GM12873 (cell line): Measurements from ENCODE around the gene IFT20.

Experiments
- CTCF ChIP-seq: IDR thresholded peaks from 2 replicates; pipeline ENCODE4 v1.5.1; 2012; ENCODE audit warnings: low read depth, mild to moderate bottlenecking, moderate library complexity, low read length, control low read depth; ENCODE audit not compliant: insufficient read depth; ENCODE audit errors: missing control alignments

The IFT20 gene

GRCh38 chr17:28330671-28331070 lies 4.6 kb downstream of the IFT20 start:
- no peak for TF ChIP-seq CTCF

GRCh38 chr17:28328325-28328724 lies 6.9 kb downstream of the IFT20 start:
- no peak for TF ChIP-seq CTCF

- no peak for TF ChIP-seq CTCF
Measured at GRCh38 chr17:28327709-28328108, 7.6 kb downstream of the IFT20 start.

GRCh38 chr17:28327031-28327607 lies 8.2 kb downstream of the IFT20 start:
- no peak for TF ChIP-seq CTCF

GRCh38 chr17:28326114-28326513 lies 9.2 kb downstream of the IFT20 start:
- no peak for TF ChIP-seq CTCF

- no peak for TF ChIP-seq CTCF
Measured at GRCh38 chr17:28325211-28325610, 10.1 kb downstream of the IFT20 start.

- no peak for TF ChIP-seq CTCF
Measured at GRCh38 chr17:28324781-28325180, 10.5 kb downstream of the IFT20 start.
